ENCODE results near the gene RBFOX2. TPM values are rescaled to one million over a fixed set of nuclear protein-coding genes. Genes with fewer than 3 reads are reported as not detected.

Gene RBFOX2
- total and polyA plus RNA-seq, 10 donors, result 2.6 to 39.6 (median 31.8) TPM

DNA sequence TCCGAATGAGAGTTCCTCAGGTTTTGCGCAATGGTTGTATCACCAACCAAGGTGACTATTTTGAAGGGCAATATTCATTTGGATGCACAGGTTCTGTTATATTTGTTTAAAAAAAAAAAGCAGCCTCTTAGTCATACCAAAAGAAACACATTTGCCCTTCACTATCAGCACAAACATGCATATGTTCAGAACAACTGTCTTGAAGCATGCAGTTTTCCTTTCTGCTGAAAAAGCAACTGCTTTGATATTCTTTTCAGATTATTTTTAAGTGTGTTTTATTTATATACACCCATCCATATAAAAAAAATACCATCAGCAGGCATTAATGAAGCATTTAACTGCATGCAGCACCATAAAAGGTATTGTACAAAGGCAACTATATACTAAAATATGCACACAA lies 67.8 kb downstream of the RBFOX2 start:
- Histone ChIP-seq H3K36me3 (no peaks in the 10 kb centered on the region), H3K4me1 (peaks cover 0 to 15% (median 5%) of the 10 kb centered on the region in 6 donors), H3K4me3 (no peak overlapping the region), H3K27me3 (replicated peaks in 1 of 7) (no peaks in the 10 kb centered on the region), H3K27ac (no peak overlapping the region), H3K9me3 (no peaks in the 10 kb centered on the region)
- intact Hi-C loops (cut with DNase I; ENCODE audit: low total_unique reads), result no loop called here
- TF ChIP-seq POLR2A (IDR thresholded peaks at IDR 0.05) (no peak), POLR2AphosphoS5 (IDR thresholded peaks at IDR 0.05) (no peak), CTCF (IDR thresholded peaks at IDR 0.05 in 8 of 11, conservative IDR thresholded peaks at IDR 0.05 in 3 of 11) (no peak)
- 93 to 99% (median 96%) methylated on average over 2 of the region's 2 CpGs for WGBS, 5 donors
- no peak for DNase-seq

DNA sequence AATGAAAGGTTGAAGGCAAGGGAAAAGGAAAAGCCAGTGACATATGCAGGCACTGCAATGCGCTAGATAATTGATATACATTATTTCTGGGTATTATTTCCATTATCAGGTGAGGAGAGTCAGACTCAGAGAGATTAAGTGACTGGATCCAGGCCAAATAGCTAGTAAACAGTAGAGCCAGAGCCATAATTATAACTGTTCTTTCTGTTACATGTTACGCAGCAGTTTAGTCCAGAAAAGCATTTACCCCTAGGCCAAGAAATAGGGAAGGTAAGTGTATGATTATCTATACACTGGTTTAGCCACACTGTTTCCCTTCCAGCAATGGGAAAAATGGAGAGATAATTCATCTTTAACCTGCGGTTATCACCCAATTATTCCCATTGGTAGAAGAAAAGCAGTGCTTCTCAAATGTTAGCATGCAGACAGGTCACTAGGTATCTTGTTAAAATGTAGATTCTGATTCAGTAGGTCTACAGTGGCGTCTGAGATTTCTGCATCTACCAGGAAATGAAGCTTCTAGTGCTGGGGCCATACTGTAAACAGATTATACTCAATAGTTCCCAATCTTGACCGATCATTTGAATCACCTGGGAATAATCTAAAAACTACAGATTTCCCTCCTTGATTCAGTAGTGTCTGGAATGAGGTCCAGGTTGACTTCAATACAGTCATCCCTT lies 69.4 kb downstream of the RBFOX2 start:
- Histone ChIP-seq H3K27ac (no peak overlapping the region), H3K36me3 (no peaks in the 10 kb centered on the region), H3K4me1 (peaks cover 0 to 15% (median 5%) of the 10 kb centered on the region in 6 donors), H3K9me3 (no peaks in the 10 kb centered on the region), H3K4me3 (no peak overlapping the region), H3K27me3 (replicated peaks in 1 of 7) (no peaks in the 10 kb centered on the region)
- DNase-seq, result no peak
- intact Hi-C loops (cut with DNase I; ENCODE audit: low total_unique reads), result no loop called here
- TF ChIP-seq CTCF (IDR thresholded peaks at IDR 0.05 in 8 of 11, conservative IDR thresholded peaks at IDR 0.05 in 3 of 11), result no peak
- no peak for TF ChIP-seq POLR2A (IDR thresholded peaks at IDR 0.05)
- TF ChIP-seq POLR2AphosphoS5 (IDR thresholded peaks at IDR 0.05), result no peak
- WGBS, 5 donors, result 87 to 96% (median 94%) methylated on average over 5 of the region's 5 CpGs

GRCh38 chr22:35958334-35958733 lies 70.3 kb downstream of the RBFOX2 start:
- intact Hi-C loops (cut with DNase I; ENCODE audit: low total_unique reads), result no loop called here
- Histone ChIP-seq H3K36me3 (no peaks in the 10 kb centered on the region), H3K4me1 (peaks cover 0 to 15% (median 5%) of the 10 kb centered on the region in 6 donors), H3K4me3 (no peak overlapping the region), H3K27me3 (replicated peaks in 1 of 7) (no peaks in the 10 kb centered on the region), H3K27ac (no peak overlapping the region), H3K9me3 (no peaks in the 10 kb centered on the region)
- 65 to 79% (median 77%) methylated on average over 2 of the region's 2 CpGs for WGBS, 5 donors
- TF ChIP-seq POLR2A (IDR thresholded peaks at IDR 0.05) (no peak), POLR2AphosphoS5 (IDR thresholded peaks at IDR 0.05) (no peak), CTCF (IDR thresholded peaks at IDR 0.05 in 8 of 11, conservative IDR thresholded peaks at IDR 0.05 in 3 of 11) (no peak)
- DNase-seq, result no peak

GRCh38 chr22:35957589-35957988 lies 71.0 kb downstream of the RBFOX2 start:
- H3K4me1 ChIP-seq, result peaks cover 0 to 15% (median 5%) of the 10 kb centered on the region in 6 donors
- H3K27ac ChIP-seq, result no peak overlapping the region
- H3K9me3 ChIP-seq, result no peaks in the 10 kb centered on the region
- no peak for TF ChIP-seq POLR2AphosphoS5 (IDR thresholded peaks at IDR 0.05)
- no peak for TF ChIP-seq CTCF (IDR thresholded peaks at IDR 0.05 in 8 of 11, conservative IDR thresholded peaks at IDR 0.05 in 3 of 11)
- no peak for TF ChIP-seq POLR2A (IDR thresholded peaks at IDR 0.05)
- WGBS, 5 donors, result 71 to 91% (median 83%) methylated on average over 1 of the region's 1 CpG
- DNase-seq, result no peak
- H3K36me3 ChIP-seq, result no peaks in the 10 kb centered on the region
- no peak overlapping the region for H3K4me3 ChIP-seq
- H3K27me3 ChIP-seq (replicated peaks in 1 of 7), result no peaks in the 10 kb centered on the region
- intact Hi-C loops (cut with DNase I; ENCODE audit: low total_unique reads), result no loop called here
